ENCODE results near the gene NEMP1. TPM values are rescaled to one million over a fixed set of nuclear protein-coding genes. Genes with fewer than 3 reads are reported as not detected.

NEMP1 gene
- polyA plus RNA-seq, 2 of the 4 experiments (the other 2 are of a cell fraction), result 12.7 to 28.4 TPM

DNA sequence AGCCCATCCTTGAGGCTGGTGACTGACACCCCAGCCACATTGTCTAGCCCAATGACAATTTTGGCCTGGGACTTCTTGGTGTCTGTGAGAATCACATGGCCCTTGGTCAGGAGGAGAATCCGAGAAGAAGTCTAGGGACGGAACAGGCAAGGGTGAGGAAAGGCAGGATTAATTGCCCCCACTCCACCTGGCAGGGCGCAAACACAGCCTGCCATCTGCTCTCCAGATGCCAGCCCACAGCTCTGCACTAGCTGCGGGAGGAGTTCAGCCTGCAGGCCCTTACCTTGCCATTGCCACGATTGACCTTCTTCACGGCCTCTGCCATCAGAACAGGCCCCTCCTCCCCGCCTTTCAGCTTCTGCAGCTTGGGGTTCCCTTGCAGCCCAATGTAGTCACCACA lies 49.1 kb downstream of the NEMP1 start:
- DNase-seq (ENCODE audit: low read depth in 1 of 2, low spot score in 1 of 2) (no peak), ATAC-seq (no peak), FAIRE-seq (no peak)
- Histone ChIP-seq H3K4me2 (no peak overlapping the region), H3K4me1 (peaks cover 6% of the 10 kb centered on the region; the same call in 2 of the 3 replicates), H3K9me3 (no peaks in the 10 kb centered on the region), H3K4me3 (no peak overlapping the region), H3K27ac (no peak overlapping the region)
- no peak for TF ChIP-seq RARB (CRISPR knock-in tag; IDR thresholded peaks at IDR 0.05)
- TF ChIP-seq FOSL2 (IDR thresholded peaks at IDR 0.05), result no peak
- TF ChIP-seq FOSL2 (CRISPR knock-in tag; IDR thresholded peaks at IDR 0.05), result no peak
- TF ChIP-seq TP53 (CRISPR knock-in tag; IDR thresholded peaks at IDR 0.05), result no peak
- TF ChIP-seq ZNF302 (CRISPR knock-in tag; IDR thresholded peaks at IDR 0.05), result no peak
- TF ChIP-seq GATA3 (IDR thresholded peaks at IDR 0.05; ENCODE audit: borderline replicate concordance), result no peak
- no peak for TF ChIP-seq FOSB (CRISPR knock-in tag; IDR thresholded peaks at IDR 0.05)
- TF ChIP-seq CBX2 (IDR thresholded peaks at IDR 0.05; ENCODE audit: borderline replicate concordance, low read depth), result no peak
- no peak for TF ChIP-seq CEBPB (IDR thresholded peaks at IDR 0.05)
- TF ChIP-seq, protein P1, sequence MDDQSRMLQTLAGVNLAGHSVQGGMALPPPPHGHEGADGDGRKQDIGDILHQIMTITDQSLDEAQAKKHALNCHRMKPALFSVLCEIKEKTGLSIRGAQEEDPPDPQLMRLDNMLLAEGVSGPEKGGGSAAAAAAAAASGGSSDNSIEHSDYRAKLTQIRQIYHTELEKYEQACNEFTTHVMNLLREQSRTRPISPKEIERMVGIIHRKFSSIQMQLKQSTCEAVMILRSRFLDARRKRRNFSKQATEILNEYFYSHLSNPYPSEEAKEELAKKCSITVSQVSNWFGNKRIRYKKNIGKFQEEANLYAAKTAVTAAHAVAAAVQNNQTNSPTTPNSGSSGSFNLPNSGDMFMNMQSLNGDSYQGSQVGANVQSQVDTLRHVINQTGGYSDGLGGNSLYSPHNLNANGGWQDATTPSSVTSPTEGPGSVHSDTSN (IDR thresholded peaks at IDR 0.05), result no peak
- no peak for TF ChIP-seq RFX5 (IDR thresholded peaks at IDR 0.05)
- WGBS (ENCODE audit: missing lambda C conversion rate), result 84% methylated on average over 7 of the region's 7 CpGs
- ChIA-PET CTCF (interaction anchor here (0.9 to 2.0 kb wide), 4 partner anchors 22 to 271 kb away, joined by 3 to 4 read pairs (median 4); no protein-coding TSS in a partner anchor), POLR2A (no interaction called here)

DNA sequence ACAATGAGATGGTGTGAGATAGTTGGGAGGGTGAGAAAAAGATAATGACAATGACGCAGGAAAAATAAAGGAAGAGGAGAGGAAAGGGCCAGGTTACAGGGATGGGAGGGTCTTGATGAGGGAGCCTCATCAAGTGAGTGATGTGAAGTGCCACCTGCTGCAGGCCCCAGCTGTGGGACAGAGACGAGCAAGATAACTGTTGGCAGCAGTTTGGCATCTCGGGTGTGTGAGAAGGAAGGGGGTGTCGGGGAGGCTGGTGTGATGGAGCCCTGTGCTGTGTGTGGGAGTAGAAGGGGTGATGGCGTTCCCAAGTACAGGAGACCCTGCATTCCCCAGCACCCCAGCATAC lies 50.8 kb downstream of the NEMP1 start:
- 66% methylated on average over 5 of the region's 5 CpGs for WGBS (ENCODE audit: missing lambda C conversion rate)
- H3K4me2 ChIP-seq, result no peak overlapping the region
- no peak for TF ChIP-seq JUNB (IDR thresholded peaks at IDR 0.05)
- TF ChIP-seq MAFK (IDR thresholded peaks at IDR 0.05; ENCODE audit: partially characterized antibody), result no peak
- no peak for TF ChIP-seq ESRRA (IDR thresholded peaks at IDR 0.05; ENCODE audit: borderline replicate concordance, low read length)
- TF ChIP-seq, protein P2, sequence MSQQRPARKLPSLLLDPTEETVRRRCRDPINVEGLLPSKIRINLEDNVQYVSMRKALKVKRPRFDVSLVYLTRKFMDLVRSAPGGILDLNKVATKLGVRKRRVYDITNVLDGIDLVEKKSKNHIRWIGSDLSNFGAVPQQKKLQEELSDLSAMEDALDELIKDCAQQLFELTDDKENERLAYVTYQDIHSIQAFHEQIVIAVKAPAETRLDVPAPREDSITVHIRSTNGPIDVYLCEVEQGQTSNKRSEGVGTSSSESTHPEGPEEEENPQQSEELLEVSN (IDR thresholded peaks at IDR 0.05; ENCODE audit: borderline replicate concordance, low read depth), result no peak
- TF ChIP-seq MAZ (IDR thresholded peaks at IDR 0.05; ENCODE audit: borderline replicate concordance, low read depth, low read length), result no peak
- TF ChIP-seq SREBF2 (IDR thresholded peaks at IDR 0.05), result no peak
- TF ChIP-seq FOSB (CRISPR knock-in tag; IDR thresholded peaks at IDR 0.05), result no peak
- TF ChIP-seq ZNF302 (CRISPR knock-in tag; IDR thresholded peaks at IDR 0.05), result no peak
- no peak for TF ChIP-seq PHF8 (IDR thresholded peaks at IDR 0.05; ENCODE audit: borderline replicate concordance, low read depth)
- no peak for TF ChIP-seq RFX5 (IDR thresholded peaks at IDR 0.05)
- TF ChIP-seq EP300 (IDR thresholded peaks at IDR 0.05), result no peak
- TF ChIP-seq RNF2 (IDR thresholded peaks at IDR 0.05; ENCODE audit: borderline replicate concordance, low read depth), result no peak
- TF ChIP-seq, protein P3, sequence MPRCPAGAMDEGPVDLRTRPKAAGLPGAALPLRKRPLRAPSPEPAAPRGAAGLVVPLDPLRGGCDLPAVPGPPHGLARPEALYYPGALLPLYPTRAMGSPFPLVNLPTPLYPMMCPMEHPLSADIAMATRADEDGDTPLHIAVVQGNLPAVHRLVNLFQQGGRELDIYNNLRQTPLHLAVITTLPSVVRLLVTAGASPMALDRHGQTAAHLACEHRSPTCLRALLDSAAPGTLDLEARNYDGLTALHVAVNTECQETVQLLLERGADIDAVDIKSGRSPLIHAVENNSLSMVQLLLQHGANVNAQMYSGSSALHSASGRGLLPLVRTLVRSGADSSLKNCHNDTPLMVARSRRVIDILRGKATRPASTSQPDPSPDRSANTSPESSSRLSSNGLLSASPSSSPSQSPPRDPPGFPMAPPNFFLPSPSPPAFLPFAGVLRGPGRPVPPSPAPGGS (IDR thresholded peaks at IDR 0.05), result no peak
- no peak for TF ChIP-seq NR3C1 (IDR thresholded peaks at IDR 0.05)
- TF ChIP-seq, protein P4, sequence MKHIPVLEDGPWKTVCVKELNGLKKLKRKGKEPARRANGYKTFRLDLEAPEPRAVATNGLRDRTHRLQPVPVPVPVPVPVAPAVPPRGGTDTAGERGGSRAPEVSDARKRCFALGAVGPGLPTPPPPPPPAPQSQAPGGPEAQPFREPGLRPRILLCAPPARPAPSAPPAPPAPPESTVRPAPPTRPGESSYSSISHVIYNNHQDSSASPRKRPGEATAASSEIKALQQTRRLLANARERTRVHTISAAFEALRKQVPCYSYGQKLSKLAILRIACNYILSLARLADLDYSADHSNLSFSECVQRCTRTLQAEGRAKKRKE (CRISPR knock-in tag; IDR thresholded peaks at IDR 0.05; ENCODE audit: low read depth), result no peak
- no peak for TF ChIP-seq GATA3 (IDR thresholded peaks at IDR 0.05; ENCODE audit: borderline replicate concordance)
- TF ChIP-seq TFCP2L1 (CRISPR knock-in tag; IDR thresholded peaks at IDR 0.05), result no peak
- TF ChIP-seq ZC3H11A (IDR thresholded peaks at IDR 0.05), result no peak
- no peak for FAIRE-seq
- ChIA-PET POLR2A (no interaction called here), CTCF (interaction anchor here (0.6 to 2.9 kb wide), 8 partner anchors 11 to 515 kb away, joined by 3 to 9 read pairs (median 4); no protein-coding TSS in a partner anchor)
- H3K4me3 ChIP-seq, result no peak overlapping the region
- no peak overlapping the region for H3K27ac ChIP-seq
- H3K4me1 ChIP-seq, result peaks cover 6% of the 10 kb centered on the region; the same call in 2 of the 3 replicates
- no peak for DNase-seq (ENCODE audit: low read depth in 1 of 2, low spot score in 1 of 2)
- no peaks in the 10 kb centered on the region for H3K9me3 ChIP-seq
- no peak for ATAC-seq
